ENCODE results near the gene ULK4.
"Not testable (repeated sequence)": the region's sequence is repeated elsewhere in the genome, so short reads cannot be mapped to it uniquely, and the experiment has no call there.

The ULK4 gene

GRCh38 chr3:41675102-41675501 is 286.8 kb downstream of the ULK4 start:
- not testable (repeated sequence) for H3K9me3 Mint-ChIP-seq; H3K4me1 Mint-ChIP-seq (ENCODE audit: low read depth in 2 of 2); H3K36me3 Mint-ChIP-seq (ENCODE audit: insufficient read depth); DNase-seq; H3K27me3 Mint-ChIP-seq; H3K4me3 Mint-ChIP-seq; H3K27ac Mint-ChIP-seq; ATAC-seq (replicated peaks)

- Mint-ChIP-seq H3K27me3 (no peaks in the 10 kb centered on the region), H3K9me3 (peaks cover 0 to 4% of the 10 kb centered on the region in 2 donors), H3K36me3 (ENCODE audit: insufficient read depth) (peaks cover 2% of the 10 kb centered on the region), H3K4me1 (ENCODE audit: low read depth in 2 of 2) (no peaks in the 10 kb centered on the region), H3K4me3 (no peak overlapping the region), H3K27ac (no peak overlapping the region)
- DNase-seq (no peak), ATAC-seq (replicated peaks) (no peak)
These were observed 287.5 kb downstream of the ULK4 start for GRCh38 chr3:41674449-41674848.

DNA sequence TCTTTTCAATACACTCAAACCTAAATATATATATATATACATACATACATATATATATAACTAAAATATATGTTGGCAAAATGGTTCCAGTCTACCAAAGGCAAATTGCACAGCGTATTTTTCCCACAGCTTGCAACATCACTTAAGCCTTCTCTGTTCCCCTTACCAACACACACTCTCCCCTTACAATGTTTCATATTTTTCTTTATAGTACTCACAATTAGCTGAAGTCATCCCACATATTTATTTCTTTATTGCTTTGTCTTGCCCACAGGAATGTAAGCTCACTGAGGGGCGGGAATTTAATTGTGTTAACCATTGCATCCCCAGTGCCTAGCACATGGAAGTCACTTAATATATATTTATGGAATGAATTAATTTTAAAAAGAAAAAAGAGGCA is 288.3 kb downstream of the ULK4 start:
- Mint-ChIP-seq H3K9me3 (peaks cover 0 to 4% of the 10 kb centered on the region in 2 donors), H3K4me3 (no peak overlapping the region), H3K27ac (no peak overlapping the region), H3K4me1 (ENCODE audit: low read depth in 2 of 2) (no peaks in the 10 kb centered on the region), H3K27me3 (no peaks in the 10 kb centered on the region), H3K36me3 (ENCODE audit: insufficient read depth) (peaks cover 2% of the 10 kb centered on the region)
- DNase-seq: no peak
- ATAC-seq (replicated peaks): no peak

GRCh38 chr3:41668379-41668778 is 293.5 kb downstream of the ULK4 start:
- ATAC-seq (replicated peaks): no peak
- Mint-ChIP-seq H3K4me3 (no peak overlapping the region), H3K27ac (no peak overlapping the region), H3K9me3 (peaks cover 0 to 6% of the 10 kb centered on the region in 2 donors), H3K4me1 (ENCODE audit: low read depth in 2 of 2) (no peaks in the 10 kb centered on the region), H3K36me3 (ENCODE audit: insufficient read depth) (no peaks in the 10 kb centered on the region), H3K27me3 (no peaks in the 10 kb centered on the region)
- DNase-seq: no peak

DNA sequence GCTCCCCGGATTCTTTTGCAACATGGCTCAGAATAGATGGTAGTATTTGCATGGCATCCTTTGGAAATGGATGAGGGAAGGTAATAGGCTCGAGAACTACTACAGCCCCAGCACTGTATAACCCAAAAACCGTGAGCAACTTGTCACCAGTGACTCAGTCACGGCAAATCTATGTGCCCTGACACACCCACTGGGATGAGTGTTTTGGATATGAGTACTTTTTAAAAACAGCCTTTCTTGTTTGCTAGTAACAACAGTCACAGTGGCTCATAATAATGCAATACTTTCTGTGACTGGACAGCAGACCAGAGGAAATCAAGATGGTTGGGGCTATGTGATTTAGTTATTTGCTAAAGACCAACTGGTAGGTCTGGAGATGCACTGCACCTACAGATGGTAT is 299.6 kb downstream of the ULK4 start:
- no peak overlapping the region for H3K4me3 Mint-ChIP-seq
- no peak for DNase-seq

DNA sequence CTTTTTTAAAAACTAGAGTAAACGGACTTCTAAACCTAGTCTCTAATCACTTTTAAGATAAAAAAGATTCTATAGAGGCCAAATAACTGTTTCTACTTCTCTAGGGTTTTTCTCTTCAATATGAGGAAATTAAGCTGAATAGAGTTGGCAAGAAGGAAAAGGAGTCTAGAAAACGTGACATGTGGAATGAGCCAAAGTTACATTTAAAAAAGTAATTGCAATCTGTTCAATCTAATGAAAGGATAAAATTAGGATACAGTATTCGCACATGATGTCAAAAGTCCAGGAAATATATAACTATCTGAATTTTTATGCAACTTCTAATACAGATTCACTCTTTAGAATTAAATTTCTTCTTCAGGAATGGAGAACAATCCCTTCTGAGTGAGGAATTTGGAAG is 300.1 kb downstream of the ULK4 start:
- peaks cover 8% of the 10 kb centered on the region for H3K36me3 Mint-ChIP-seq (ENCODE audit: insufficient read depth)
- no peak for ATAC-seq (replicated peaks)
- no peak overlapping the region for H3K27ac Mint-ChIP-seq
- DNase-seq: no peak
- H3K9me3 Mint-ChIP-seq: peaks cover 0 to 2% of the 10 kb centered on the region in 2 donors
- no peaks in the 10 kb centered on the region for H3K27me3 Mint-ChIP-seq
- no peaks in the 10 kb centered on the region for H3K4me1 Mint-ChIP-seq (ENCODE audit: low read depth in 2 of 2)
- H3K4me3 Mint-ChIP-seq: no peak overlapping the region

More for the DNA sequence above, 299.6 kb downstream of the ULK4 start:
- ATAC-seq (replicated peaks): no peak
- Mint-ChIP-seq H3K36me3 (ENCODE audit: insufficient read depth) (peaks cover 7% of the 10 kb centered on the region), H3K9me3 (peaks cover 0 to 2% of the 10 kb centered on the region in 2 donors), H3K27me3 (no peaks in the 10 kb centered on the region), H3K4me1 (ENCODE audit: low read depth in 2 of 2) (no peaks in the 10 kb centered on the region), H3K27ac (no peak overlapping the region)

DNA sequence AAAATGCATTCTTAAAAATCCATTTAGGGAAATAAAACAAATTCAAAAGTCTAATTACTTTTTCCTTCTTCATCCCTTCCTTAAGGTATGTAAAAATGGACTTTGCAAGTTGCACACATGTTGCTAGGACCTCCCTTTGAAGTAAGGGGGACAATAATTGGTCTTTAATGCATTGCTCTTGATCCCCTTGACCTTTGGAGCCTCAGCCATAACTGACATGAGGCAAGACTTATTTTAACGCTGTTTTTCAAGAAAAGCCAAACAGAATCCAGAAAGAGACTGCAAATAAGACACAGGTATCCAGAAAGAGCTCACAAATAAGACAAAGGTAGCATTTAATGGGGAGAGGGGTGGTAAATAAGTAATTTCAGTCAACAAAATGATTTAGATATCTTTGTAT is 301.4 kb downstream of the ULK4 start:
- Mint-ChIP-seq H3K36me3 (ENCODE audit: insufficient read depth) (peaks cover 8% of the 10 kb centered on the region), H3K27me3 (no peaks in the 10 kb centered on the region), H3K4me1 (ENCODE audit: low read depth in 2 of 2) (no peaks in the 10 kb centered on the region), H3K4me3 (no peak overlapping the region), H3K27ac (no peak overlapping the region), H3K9me3 (no peaks in the 10 kb centered on the region)
- DNase-seq (no peak), ATAC-seq (replicated peaks) (no peak)

- no peak for DNase-seq
- H3K4me1 Mint-ChIP-seq (ENCODE audit: low read depth in 2 of 2): no peaks in the 10 kb centered on the region
- H3K36me3 Mint-ChIP-seq (ENCODE audit: insufficient read depth): peaks cover 4% of the 10 kb centered on the region
- H3K4me3 Mint-ChIP-seq: no peak overlapping the region
- H3K9me3 Mint-ChIP-seq: peaks cover 1 to 2% of the 10 kb centered on the region in 2 donors
- ATAC-seq (replicated peaks): no peak
- no peak overlapping the region for H3K27ac Mint-ChIP-seq
- H3K27me3 Mint-ChIP-seq: no peaks in the 10 kb centered on the region
These were observed 308.2 kb downstream of the ULK4 start for GRCh38 chr3:41653571-41654239.

GRCh38 chr3:41652931-41653330 is 309.0 kb downstream of the ULK4 start:
- no peaks in the 10 kb centered on the region for H3K4me1 Mint-ChIP-seq (ENCODE audit: low read depth in 2 of 2)
- no peak for ATAC-seq (replicated peaks)
- DNase-seq: no peak
- no peaks in the 10 kb centered on the region for H3K27me3 Mint-ChIP-seq
- no peak overlapping the region for H3K4me3 Mint-ChIP-seq
- peaks cover 6% of the 10 kb centered on the region for H3K36me3 Mint-ChIP-seq (ENCODE audit: insufficient read depth)
- peaks cover 2 to 6% of the 10 kb centered on the region in 2 donors for H3K9me3 Mint-ChIP-seq
- H3K27ac Mint-ChIP-seq: no peak overlapping the region

GRCh38 chr3:41652506-41652905 is 309.4 kb downstream of the ULK4 start:
- DNase-seq (no peak), ATAC-seq (replicated peaks) (no peak)
- H3K36me3 Mint-ChIP-seq (ENCODE audit: insufficient read depth): peaks cover 6% of the 10 kb centered on the region
- H3K27ac Mint-ChIP-seq: no peak overlapping the region
- no peaks in the 10 kb centered on the region for H3K4me1 Mint-ChIP-seq (ENCODE audit: low read depth in 2 of 2)
- no peak overlapping the region for H3K4me3 Mint-ChIP-seq
- no peaks in the 10 kb centered on the region for H3K27me3 Mint-ChIP-seq
- H3K9me3 Mint-ChIP-seq: peaks cover 2 to 6% of the 10 kb centered on the region in 2 donors

GRCh38 chr3:41651718-41652117 is 310.2 kb downstream of the ULK4 start:
- no peak overlapping the region for H3K4me3 Mint-ChIP-seq
- H3K27ac Mint-ChIP-seq: no peak overlapping the region
- no peaks in the 10 kb centered on the region for H3K27me3 Mint-ChIP-seq
- H3K9me3 Mint-ChIP-seq: peaks cover 2 to 6% of the 10 kb centered on the region in 2 donors
- no peak for DNase-seq
- H3K36me3 Mint-ChIP-seq (ENCODE audit: insufficient read depth): peaks cover 3% of the 10 kb centered on the region
- no peaks in the 10 kb centered on the region for H3K4me1 Mint-ChIP-seq (ENCODE audit: low read depth in 2 of 2)
- no peak for ATAC-seq (replicated peaks)

DNA sequence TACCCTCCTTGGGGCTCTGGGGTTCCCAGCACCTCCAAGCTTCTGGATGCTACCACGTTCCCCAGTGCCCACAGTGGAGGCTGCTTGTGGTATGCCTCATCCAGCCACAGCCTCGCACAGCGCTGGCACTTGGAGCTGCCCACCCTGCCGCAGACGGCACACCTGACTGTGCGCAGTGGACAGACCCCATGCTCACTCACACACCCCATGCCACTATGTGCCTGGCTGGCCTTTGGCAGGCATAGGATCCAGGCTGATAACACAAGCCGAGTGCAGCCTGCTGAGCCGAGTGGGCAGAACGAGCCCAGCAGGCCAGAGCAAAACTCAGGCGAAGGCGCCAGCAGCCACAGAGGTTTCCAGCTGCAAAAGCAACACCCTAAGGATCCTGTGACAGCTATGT is 311.5 kb downstream of the ULK4 start:
- DNase-seq (no peak), ATAC-seq (replicated peaks) (no peak)
- Mint-ChIP-seq H3K4me3 (no peak overlapping the region), H3K27me3 (no peaks in the 10 kb centered on the region), H3K27ac (no peak overlapping the region), H3K36me3 (ENCODE audit: insufficient read depth) (peaks cover 3% of the 10 kb centered on the region), H3K4me1 (ENCODE audit: low read depth in 2 of 2) (no peaks in the 10 kb centered on the region), H3K9me3 (peaks cover 2 to 6% of the 10 kb centered on the region in 2 donors)

DNA sequence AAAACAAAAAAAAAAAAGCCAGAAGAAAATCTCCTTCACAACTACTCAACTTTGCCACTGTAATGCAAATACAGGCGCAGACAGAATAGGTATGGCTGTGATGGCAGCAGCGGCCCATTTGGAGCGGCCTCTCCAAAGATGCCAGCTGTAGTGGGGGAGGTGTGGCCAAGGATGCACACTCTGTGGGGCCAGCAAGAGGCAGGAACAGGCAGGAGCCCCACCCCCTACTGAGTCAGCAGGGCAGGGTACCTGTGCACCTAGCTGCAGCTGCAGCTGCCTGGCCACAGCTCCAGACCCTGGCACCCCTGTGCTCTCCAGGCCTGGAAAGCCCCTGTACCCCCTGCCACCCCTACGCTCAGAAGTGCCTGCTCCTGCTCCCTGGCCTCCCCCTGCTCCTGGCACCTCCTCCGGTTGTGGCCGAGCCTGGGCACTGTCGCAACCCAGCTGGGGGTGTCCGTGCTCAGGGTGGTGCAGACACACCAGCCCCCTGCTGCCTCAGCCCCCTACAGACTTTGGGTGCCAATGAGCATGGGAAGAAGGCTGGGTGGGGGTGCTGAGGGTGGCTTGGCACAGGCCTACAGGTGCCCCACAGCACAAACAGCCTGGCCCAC is 312.7 kb downstream of the ULK4 start:
- no peak overlapping the region for H3K4me3 Mint-ChIP-seq
- H3K36me3 Mint-ChIP-seq (ENCODE audit: insufficient read depth): peaks cover 3% of the 10 kb centered on the region
- no peaks in the 10 kb centered on the region for H3K27me3 Mint-ChIP-seq
- ATAC-seq (replicated peaks) (no peak), DNase-seq (no peak)
- H3K27ac Mint-ChIP-seq: no peak overlapping the region
- peaks cover 6% of the 10 kb centered on the region in 2 donors for H3K9me3 Mint-ChIP-seq
- no peaks in the 10 kb centered on the region for H3K4me1 Mint-ChIP-seq (ENCODE audit: low read depth in 2 of 2)

DNA sequence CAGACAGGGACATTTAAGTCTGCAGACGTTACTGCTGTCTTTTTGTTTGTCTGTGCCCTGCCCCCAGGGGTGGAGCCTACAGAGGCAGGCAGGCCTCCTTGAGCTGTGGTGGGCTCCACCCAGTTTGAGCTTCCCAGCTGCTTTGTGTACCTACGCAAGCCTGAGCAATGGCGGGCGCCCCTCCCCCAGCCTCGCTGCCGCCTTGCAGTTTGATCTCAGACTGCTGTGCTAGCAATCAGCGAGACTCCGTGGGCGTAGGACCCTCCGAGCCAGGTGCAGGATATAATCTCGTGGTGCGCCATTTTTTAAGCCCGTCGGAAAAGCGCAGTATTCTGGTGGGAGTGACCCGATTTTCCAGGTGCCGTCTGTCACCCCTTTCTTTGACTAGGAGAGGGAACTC is 314.2 kb downstream of the ULK4 start:
- not testable (repeated sequence) for H3K4me3 Mint-ChIP-seq; H3K9me3 Mint-ChIP-seq; H3K4me1 Mint-ChIP-seq (ENCODE audit: low read depth in 2 of 2); H3K36me3 Mint-ChIP-seq (ENCODE audit: insufficient read depth); DNase-seq; ATAC-seq (replicated peaks); H3K27ac Mint-ChIP-seq; H3K27me3 Mint-ChIP-seq
